NCI-H748 (cell line): ENCODE measurements around the gene RABGAP1L.
"Not testable (repeated sequence)": the region's sequence is repeated elsewhere in the genome, so short reads cannot be mapped to it uniquely, and the experiment has no call there.

Experiments used
- DNase-seq: peaks from one replicate; lab custom pipeline; 2025; ENCODE audit not compliant: unreplicated experiment; lab: John Stamatoyannopoulos, UW

The RABGAP1L gene

GRCh38 chr1:174543421-174543820, 384.1 kb downstream of the RABGAP1L start:
- DNase-seq: not testable (repeated sequence)

DNA sequence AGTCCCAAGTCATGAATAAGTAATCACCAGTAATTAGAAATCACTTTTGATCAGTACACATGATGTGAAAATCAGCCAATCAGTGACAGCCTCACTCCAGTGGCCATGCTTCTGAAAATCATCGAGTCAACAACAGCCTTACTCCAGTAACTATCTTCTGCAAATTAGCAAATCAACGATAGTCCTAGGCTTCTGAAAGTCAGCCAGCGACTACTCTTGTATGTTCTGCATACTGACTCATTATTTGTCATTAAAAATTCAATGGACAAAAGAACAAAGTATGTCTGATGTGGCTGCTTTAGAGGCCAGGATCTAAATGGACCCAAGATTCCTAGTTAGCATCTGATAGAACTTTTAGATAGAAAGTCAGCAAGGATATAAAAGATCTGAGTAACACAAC, 391.0 kb downstream of the RABGAP1L start:
- no peak for DNase-seq

DNA sequence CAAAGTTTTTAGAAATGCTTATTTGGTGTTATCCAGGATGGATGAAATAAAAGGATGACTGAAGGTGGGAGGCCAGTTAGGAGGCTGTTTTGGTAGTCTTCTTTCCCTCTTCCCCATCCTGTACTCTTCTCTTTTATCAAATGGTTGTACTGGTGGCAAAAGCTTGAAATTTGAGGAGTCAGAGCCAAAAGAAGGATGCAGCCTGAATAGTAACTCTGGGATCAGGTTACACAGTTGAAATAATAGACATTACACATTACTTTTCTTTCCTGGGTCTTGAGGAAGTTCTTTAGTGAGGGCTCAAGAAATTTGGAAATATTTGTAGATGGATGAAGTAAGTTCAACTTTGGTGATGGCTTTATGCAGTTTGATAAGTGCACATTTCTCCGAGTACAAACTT, 397.1 kb downstream of the RABGAP1L start:
- no peak for DNase-seq

- DNase-seq: no peak
These were observed 409.2 kb downstream of the RABGAP1L start for GRCh38 chr1:174568551-174568950.

GRCh38 chr1:174569240-174569639, 409.9 kb downstream of the RABGAP1L start:
- DNase-seq: no peak

- no peak for DNase-seq
These were observed 413.5 kb downstream of the RABGAP1L start for GRCh38 chr1:174572771-174573170.

GRCh38 chr1:174576120-174576519, 416.8 kb downstream of the RABGAP1L start:
- not testable (repeated sequence) for DNase-seq

DNA sequence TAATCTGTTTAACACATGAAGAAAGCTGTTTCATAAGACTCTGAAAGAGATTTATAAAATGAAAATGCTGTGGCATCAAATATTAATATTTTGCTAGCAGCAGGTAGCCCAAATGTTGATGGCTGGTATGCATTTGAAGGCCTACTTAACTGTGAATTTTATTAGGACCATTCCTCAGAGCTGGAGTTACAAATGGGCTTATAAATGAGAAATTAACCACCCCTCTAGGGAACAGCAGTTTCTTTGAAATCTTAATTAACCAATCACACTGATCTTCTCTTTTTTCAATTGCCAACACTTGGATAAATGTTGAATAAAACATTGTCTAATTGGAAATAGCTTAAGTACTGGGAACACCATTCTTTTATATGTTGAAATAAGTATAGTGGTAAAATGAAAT, 418.4 kb downstream of the RABGAP1L start:
- DNase-seq: no peak

GRCh38 chr1:174580801-174581200, 421.5 kb downstream of the RABGAP1L start:
- no peak for DNase-seq

DNA sequence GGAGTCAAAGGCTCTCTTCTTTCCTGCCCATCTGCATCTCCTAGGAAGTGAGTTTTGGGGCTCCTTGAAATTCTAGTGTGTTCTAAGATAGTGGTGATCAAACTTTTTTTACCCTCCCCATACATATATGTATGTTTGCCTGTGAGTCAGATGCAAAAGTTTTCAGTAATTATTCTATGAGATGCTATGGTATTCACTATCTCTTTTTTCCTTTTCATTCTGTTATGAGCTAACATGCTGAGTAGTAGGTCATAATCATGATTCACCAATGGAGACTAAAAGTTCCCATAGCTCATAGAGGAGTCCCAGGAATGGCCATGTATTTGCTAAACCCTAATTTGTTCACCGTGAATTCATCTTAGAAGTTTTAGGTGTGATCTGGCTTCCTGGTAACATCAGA, 424.0 kb downstream of the RABGAP1L start:
- no peak for DNase-seq

DNA sequence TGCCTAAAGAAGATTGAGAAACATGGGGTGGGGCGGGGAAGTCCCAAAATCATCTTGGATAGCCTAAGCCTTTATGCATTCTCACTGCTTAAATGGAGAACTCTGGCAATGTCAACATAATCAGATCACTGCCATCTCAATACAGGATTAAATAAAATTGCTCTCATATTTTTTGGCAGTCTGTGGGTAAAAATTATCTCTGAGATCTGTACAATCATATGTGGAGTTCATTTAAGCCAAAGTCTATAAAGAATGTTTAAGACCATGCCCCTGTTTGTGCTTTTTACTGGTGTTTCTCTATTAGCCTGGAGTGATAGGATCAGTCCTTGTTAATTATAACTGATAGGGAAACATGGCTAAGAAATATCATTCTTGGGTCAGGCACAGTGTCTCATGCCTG, 424.8 kb downstream of the RABGAP1L start:
- no peak for DNase-seq

- DNase-seq: not testable (repeated sequence)
These were observed 429.3 kb downstream of the RABGAP1L start for GRCh38 chr1:174588618-174589017.

DNA sequence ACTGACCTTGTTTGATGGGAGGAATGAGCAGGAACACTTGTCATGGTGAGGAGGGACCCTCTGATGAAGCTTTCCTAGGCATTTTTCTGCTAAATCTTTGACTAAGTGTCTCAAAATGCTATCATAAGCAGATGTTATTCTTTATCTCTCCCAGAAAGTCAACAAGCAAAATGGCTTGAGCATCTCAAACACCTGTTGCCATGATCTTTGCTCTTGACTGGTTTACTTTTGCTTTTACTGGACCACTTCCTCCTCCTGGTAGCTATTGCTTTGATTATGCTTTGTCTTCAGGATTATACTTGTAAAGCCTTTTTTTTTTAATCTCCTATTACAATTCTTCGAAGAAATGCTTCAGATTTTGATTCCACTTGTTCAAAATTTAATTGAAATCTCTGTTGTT, 445.9 kb downstream of the RABGAP1L start:
- DNase-seq: no peak

- DNase-seq: no peak
These were observed 447.2 kb downstream of the RABGAP1L start for GRCh38 chr1:174606471-174606870.

DNA sequence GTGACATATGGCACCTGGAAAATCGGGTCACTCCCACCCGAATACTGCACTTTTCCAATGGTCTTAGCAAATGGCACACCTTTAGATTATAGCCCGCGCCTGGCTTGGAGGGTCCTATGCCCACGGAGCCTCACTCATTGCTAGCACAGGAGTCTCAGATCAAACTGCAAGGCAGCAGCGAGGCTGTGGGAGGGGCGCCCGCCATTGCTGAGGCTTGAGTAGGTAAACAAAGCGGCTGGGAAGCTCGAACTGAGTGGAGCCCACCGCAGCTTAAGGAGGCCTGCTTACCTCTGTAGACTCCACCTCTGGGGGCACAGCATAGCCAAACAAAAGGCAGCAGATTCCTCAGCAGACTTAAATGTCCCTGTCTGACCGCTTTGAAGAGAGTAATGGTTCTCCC, 458.6 kb downstream of the RABGAP1L start:
- DNase-seq: not testable (repeated sequence)

DNA sequence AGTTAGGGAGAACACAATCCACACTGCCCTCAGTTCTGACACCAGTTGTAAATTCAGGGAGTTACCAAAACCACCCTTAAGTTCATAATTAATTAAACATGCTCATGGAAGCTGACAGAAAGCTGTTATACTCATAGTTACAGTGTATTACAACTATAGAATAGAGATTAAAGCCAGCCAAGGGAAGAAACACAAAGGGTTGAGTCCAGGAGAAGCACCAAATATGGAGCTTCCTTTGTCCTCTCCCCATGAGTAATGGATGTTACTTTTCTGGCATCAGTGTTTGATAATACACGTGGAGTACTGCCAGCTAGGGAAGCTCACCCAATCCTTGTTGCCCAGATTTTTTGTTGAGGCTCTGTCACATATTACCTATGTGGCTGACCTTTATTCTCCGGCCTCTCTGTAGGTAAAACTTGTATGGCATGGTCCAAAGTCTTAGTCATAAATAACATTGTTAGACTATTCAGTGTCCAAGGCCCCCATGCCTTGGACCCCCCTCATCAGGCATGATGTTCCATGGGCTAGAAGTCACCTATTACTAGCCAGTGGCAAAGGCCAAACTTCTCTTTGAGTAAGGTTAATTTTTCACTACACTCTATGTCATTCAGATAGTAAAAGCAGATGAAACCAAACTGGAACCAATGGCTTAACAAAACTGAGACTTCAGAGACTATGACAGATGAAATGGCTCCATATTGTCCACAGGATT, 464.2 kb downstream of the RABGAP1L start:
- no peak for DNase-seq

GRCh38 chr1:174626031-174627025, 467.0 kb downstream of the RABGAP1L start:
- peak; percentile 79 for DNase-seq

GRCh38 chr1:174637487-174637886, 478.2 kb downstream of the RABGAP1L start:
- DNase-seq: no peak

DNA sequence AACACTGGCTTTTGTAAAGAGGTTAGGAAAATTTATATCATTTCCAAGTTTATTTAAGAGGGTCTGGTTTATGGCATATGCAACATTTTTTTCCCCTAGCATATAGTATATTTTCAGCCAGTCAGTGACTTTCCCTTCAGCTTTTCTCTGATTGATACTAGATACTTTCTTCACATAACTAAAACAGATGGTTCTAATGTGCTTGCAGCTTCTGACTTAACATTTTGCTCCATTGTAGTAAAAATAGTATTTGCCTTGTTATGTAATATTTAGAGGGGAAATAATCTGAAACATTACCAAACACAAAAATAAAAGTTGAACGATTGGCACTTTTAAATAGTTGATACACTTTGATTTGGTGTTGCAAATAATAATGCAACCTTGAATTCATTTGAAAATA, 480.1 kb downstream of the RABGAP1L start:
- no peak for DNase-seq

DNA sequence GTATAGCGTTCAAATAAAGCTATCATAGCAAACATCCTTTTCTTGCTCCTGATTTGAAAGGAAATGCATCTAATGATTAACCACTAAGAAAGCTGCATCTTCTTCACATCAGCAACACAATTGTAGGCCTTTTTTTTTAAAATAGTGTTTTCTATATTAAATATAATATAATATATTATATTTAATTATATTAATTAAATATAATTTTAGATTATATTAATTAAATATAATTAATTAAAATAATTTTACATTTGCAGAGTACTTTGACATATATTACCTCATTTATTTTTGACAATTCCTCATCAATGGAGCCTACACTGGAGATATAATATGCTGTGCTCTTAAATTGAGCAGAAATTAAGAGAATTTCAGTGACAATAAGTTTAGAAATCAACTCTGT, 481.5 kb downstream of the RABGAP1L start:
- DNase-seq: no peak

GRCh38 chr1:174642393-174642792, 483.1 kb downstream of the RABGAP1L start:
- no peak for DNase-seq

DNA sequence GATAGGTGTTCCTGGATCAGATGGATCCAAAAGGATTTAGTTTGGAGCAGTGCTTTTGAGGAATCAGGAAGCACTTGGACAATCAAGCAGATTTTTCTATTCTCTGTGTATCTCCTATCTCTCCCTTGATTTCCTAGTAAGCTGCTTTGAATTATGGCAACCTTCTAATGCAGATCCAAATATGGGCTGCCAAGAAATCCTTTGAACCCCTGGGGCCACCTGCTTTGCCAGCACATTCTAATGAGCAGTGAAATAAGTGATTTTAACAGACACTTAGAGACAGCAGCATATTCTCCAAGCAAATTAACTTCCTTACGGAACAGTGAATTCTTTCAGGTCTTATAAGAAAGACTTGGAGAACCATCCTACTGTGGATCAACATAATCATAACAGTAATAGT, 483.9 kb downstream of the RABGAP1L start:
- no peak for DNase-seq
